PC-9 (cell line): ENCODE data around the gene APRT.

Experiments
- EZH2 ChIP-seq: fragments of 200-600 bp; sonication (generic); IDR thresholded peaks from 2 replicates; pipeline ENCODE4 v1.8.0; 2017; ENCODE audit warnings: antibody characterized with exemption, low read depth
- TF ChIP-seq, protein P1 (sequence below): fragments of 200-600 bp; sonication (generic); conservative IDR thresholded peaks from 2 replicates; pipeline ENCODE4 v1.6.1; 2017; ENCODE audit warnings: mixed run types, antibody characterized with exemption, mild to moderate bottlenecking, moderate library complexity

- TF ChIP-seq, protein P1, sequence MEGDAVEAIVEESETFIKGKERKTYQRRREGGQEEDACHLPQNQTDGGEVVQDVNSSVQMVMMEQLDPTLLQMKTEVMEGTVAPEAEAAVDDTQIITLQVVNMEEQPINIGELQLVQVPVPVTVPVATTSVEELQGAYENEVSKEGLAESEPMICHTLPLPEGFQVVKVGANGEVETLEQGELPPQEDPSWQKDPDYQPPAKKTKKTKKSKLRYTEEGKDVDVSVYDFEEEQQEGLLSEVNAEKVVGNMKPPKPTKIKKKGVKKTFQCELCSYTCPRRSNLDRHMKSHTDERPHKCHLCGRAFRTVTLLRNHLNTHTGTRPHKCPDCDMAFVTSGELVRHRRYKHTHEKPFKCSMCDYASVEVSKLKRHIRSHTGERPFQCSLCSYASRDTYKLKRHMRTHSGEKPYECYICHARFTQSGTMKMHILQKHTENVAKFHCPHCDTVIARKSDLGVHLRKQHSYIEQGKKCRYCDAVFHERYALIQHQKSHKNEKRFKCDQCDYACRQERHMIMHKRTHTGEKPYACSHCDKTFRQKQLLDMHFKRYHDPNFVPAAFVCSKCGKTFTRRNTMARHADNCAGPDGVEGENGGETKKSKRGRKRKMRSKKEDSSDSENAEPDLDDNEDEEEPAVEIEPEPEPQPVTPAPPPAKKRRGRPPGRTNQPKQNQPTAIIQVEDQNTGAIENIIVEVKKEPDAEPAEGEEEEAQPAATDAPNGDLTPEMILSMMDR, result no peak
- TF ChIP-seq EZH2, result no peak
Observed at GRCh38 chr16:88764913-88765349, 46.8 kb downstream of the APRT start.
